ENCODE results near the gene GPC5.

GPC5 gene

DNA sequence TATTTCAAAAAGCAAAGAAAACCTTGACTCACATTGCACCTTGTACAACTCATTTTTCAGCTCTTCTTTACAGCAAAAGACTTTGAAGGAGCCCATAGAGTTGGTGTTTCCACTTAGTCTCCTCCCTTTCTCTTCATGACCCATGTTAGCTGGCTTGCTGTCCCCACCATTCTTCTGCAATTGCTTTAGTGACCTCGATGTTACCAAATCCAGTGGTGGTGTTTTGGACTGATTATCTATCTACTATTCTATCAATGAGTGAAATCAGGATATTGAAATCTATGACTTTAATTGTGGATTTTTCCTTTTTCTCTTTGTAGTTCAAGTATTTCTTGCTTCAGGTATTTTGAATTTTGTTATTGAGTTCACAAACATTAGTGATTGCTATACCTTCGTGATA, 197.3 kb downstream of the GPC5 start:
- H3K4me1 ChIP-seq (ENCODE audit: insufficient read depth, low read length, severe bottlenecking): no peaks in the 10 kb centered on the region
- TF ChIP-seq EZH2 (IDR thresholded peaks at IDR 0.05; ENCODE audit: borderline replicate concordance, low read length): no peak
- TF ChIP-seq, protein P1, sequence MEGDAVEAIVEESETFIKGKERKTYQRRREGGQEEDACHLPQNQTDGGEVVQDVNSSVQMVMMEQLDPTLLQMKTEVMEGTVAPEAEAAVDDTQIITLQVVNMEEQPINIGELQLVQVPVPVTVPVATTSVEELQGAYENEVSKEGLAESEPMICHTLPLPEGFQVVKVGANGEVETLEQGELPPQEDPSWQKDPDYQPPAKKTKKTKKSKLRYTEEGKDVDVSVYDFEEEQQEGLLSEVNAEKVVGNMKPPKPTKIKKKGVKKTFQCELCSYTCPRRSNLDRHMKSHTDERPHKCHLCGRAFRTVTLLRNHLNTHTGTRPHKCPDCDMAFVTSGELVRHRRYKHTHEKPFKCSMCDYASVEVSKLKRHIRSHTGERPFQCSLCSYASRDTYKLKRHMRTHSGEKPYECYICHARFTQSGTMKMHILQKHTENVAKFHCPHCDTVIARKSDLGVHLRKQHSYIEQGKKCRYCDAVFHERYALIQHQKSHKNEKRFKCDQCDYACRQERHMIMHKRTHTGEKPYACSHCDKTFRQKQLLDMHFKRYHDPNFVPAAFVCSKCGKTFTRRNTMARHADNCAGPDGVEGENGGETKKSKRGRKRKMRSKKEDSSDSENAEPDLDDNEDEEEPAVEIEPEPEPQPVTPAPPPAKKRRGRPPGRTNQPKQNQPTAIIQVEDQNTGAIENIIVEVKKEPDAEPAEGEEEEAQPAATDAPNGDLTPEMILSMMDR (IDR thresholded peaks at IDR 0.05; ENCODE audit: low read length): no peak
- no peak overlapping the region for H3K4me3 ChIP-seq (ENCODE audit: low read depth, low read length, poor library complexity, severe bottlenecking)
- H3K9me2 ChIP-seq (ENCODE audit: low read depth, low read length): no peaks in the 10 kb centered on the region
- no peaks in the 10 kb centered on the region for H4K20me1 ChIP-seq (ENCODE audit: insufficient read depth, low read length)
- no peak overlapping the region for H3K27ac ChIP-seq (ENCODE audit: low read depth, low read length, poor library complexity, severe bottlenecking)
- no peak overlapping the region for H2AFZ ChIP-seq (ENCODE audit: low read length)
- H3K9me3 ChIP-seq (ENCODE audit: low read length): no peaks in the 10 kb centered on the region
- H3K36me3 ChIP-seq (ENCODE audit: insufficient read depth, low read length): no peaks in the 10 kb centered on the region
- no peaks in the 10 kb centered on the region for H3K79me2 ChIP-seq (ENCODE audit: insufficient read depth, low read length)
- H3F3A ChIP-seq (ENCODE audit: insufficient read depth, low read length): no peaks in the 10 kb centered on the region
- H3K4me2 ChIP-seq (ENCODE audit: low read length): no peak overlapping the region
- no peak overlapping the region for H3K9ac ChIP-seq (ENCODE audit: low read length)
- no peaks in the 10 kb centered on the region for H3K27me3 ChIP-seq (ENCODE audit: insufficient read depth, low read length)

- no peak overlapping the region for H3K9ac ChIP-seq (ENCODE audit: low read length)
- H3K27me3 ChIP-seq (ENCODE audit: insufficient read depth, low read length): no peaks in the 10 kb centered on the region
- no peak overlapping the region for H3K4me3 ChIP-seq (ENCODE audit: low read depth, low read length, poor library complexity, severe bottlenecking)
- H3K9me2 ChIP-seq (ENCODE audit: low read depth, low read length): no peaks in the 10 kb centered on the region
- no peak overlapping the region for H2AFZ ChIP-seq (ENCODE audit: low read length)
- H3K27ac ChIP-seq (ENCODE audit: low read depth, low read length, poor library complexity, severe bottlenecking): no peak overlapping the region
- H3K9me3 ChIP-seq (ENCODE audit: low read length): no peaks in the 10 kb centered on the region
- no peaks in the 10 kb centered on the region for H3K36me3 ChIP-seq (ENCODE audit: insufficient read depth, low read length)
- no peaks in the 10 kb centered on the region for H3K4me1 ChIP-seq (ENCODE audit: insufficient read depth, low read length, severe bottlenecking)
- no peaks in the 10 kb centered on the region for H4K20me1 ChIP-seq (ENCODE audit: insufficient read depth, low read length)
- H3F3A ChIP-seq (ENCODE audit: insufficient read depth, low read length): no peaks in the 10 kb centered on the region
- H3K79me2 ChIP-seq (ENCODE audit: insufficient read depth, low read length): no peaks in the 10 kb centered on the region
- TF ChIP-seq EZH2 (IDR thresholded peaks at IDR 0.05; ENCODE audit: borderline replicate concordance, low read length): no peak
- TF ChIP-seq, protein P1 (IDR thresholded peaks at IDR 0.05; ENCODE audit: low read length): no peak
- no peak overlapping the region for H3K4me2 ChIP-seq (ENCODE audit: low read length)
These were observed 198.4 kb downstream of the GPC5 start for GRCh38 chr13:91596842-91597241.

DNA sequence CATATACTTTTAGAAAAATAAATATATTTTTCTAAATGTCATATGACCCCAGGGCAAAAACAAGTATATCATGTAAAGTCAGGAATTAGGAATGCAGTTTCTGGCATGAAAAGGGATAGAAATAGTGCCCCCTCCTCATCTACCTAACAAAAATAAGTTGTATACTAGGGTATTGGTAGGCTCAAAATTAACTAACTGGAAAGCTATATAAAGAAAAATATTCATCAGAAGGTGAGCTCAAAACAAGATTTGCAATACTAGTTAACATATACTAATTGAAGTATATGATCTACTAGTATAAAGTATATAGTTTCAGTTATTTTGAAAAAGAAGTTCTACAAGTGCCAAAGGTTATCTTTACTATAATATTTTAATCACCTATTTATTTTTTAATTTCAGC, 200.2 kb downstream of the GPC5 start:
- H3K27ac ChIP-seq (ENCODE audit: low read depth, low read length, poor library complexity, severe bottlenecking): no peak overlapping the region
- no peak for TF ChIP-seq EZH2 (IDR thresholded peaks at IDR 0.05; ENCODE audit: borderline replicate concordance, low read length)
- TF ChIP-seq, protein P1 (IDR thresholded peaks at IDR 0.05; ENCODE audit: low read length): no peak
- no peaks in the 10 kb centered on the region for H3K36me3 ChIP-seq (ENCODE audit: insufficient read depth, low read length)
- H3K9me2 ChIP-seq (ENCODE audit: low read depth, low read length): no peaks in the 10 kb centered on the region
- no peaks in the 10 kb centered on the region for H3K4me1 ChIP-seq (ENCODE audit: insufficient read depth, low read length, severe bottlenecking)
- H3F3A ChIP-seq (ENCODE audit: insufficient read depth, low read length): no peaks in the 10 kb centered on the region
- no peaks in the 10 kb centered on the region for H4K20me1 ChIP-seq (ENCODE audit: insufficient read depth, low read length)
- H3K9ac ChIP-seq (ENCODE audit: low read length): no peak overlapping the region
- H3K27me3 ChIP-seq (ENCODE audit: insufficient read depth, low read length): no peaks in the 10 kb centered on the region
- H3K4me3 ChIP-seq (ENCODE audit: low read depth, low read length, poor library complexity, severe bottlenecking): no peak overlapping the region
- H3K9me3 ChIP-seq (ENCODE audit: low read length): no peaks in the 10 kb centered on the region
- H3K4me2 ChIP-seq (ENCODE audit: low read length): no peak overlapping the region
- no peaks in the 10 kb centered on the region for H3K79me2 ChIP-seq (ENCODE audit: insufficient read depth, low read length)
- no peak overlapping the region for H2AFZ ChIP-seq (ENCODE audit: low read length)

Measured in OCI-LY1 (cell line).